ENCODE data around the gene SF1. TPM values are rescaled to one million over a fixed set of nuclear protein-coding genes. Genes with fewer than 3 reads are reported as not detected.

Gene SF1
- total and polyA plus RNA-seq, 9 of the 15 experiments (the other 6 are each of a cell fraction or from before 2014, with no cell fraction given), result 13.1 to 334 (median 111) TPM

DNA sequence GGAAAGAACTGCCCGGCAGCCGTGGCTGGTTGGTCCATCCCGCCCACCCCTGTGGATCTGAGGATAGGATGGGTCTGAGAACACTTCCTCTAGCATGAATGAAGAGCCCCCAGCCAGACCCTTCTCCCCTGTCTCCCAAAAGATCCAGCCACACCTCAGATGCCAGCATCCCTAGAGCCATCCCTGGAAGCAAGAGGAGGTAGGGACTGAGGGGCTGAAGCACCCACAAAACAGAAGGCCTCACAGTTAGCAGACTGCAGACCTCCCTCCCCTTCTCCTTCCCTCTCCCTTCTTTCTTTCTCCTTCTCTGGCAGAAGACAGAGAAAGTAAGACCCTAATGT, 57.0 kb downstream of the SF1 start:
- no peak overlapping the region for H3K9ac ChIP-seq (ENCODE audit: insufficient read depth in 1 of 2, low read depth in 2 of 2, low read length in 2 of 2)
- in situ Hi-C loops (cut with MboI), result no loop called here
- H3K4me1 ChIP-seq (replicated peaks in 1 of 2; ENCODE audit: control insufficient read depth in 2 of 2, insufficient read depth in 2 of 2, low read length in 2 of 2), result peaks cover 0 to 27% of the 10 kb centered on the region in 2 experiments; a peak in 3 of 5 replicates
- no peak for DNase-seq (ENCODE audit: extremely low read depth in 1 of 4, low spot score in 3 of 4)
- intact Hi-C loops (cut with micrococcal nuclease), result loop anchor here (10.0 kb wide), 1 partner anchor 67 kb away; no protein-coding TSS in a partner anchor
- H3K36me3 ChIP-seq (ENCODE audit: control insufficient read depth, insufficient read depth, low read length), result no peaks in the 10 kb centered on the region
- ChIA-PET POLR2A (interaction anchor here (1.0 kb wide), 1 partner anchor 8 kb away, joined by 3 read pairs; no protein-coding TSS in a partner anchor), CTCF (ENCODE audit: low intra/inter-chr PET ratio) (no interaction called here)
- no peak overlapping the region for H3K4me3 ChIP-seq
- H3K27me3 ChIP-seq (ENCODE audit: control insufficient read depth in 2 of 2, insufficient read depth in 2 of 2, low read length in 2 of 2), result peaks cover 17 to 43% of the 10 kb centered on the region in 2 experiments
- no peak overlapping the region for H3K4me2 ChIP-seq (ENCODE audit: insufficient read depth, low read length)
- TF ChIP-seq PRPF4 (IDR thresholded peaks at IDR 0.05; ENCODE audit: insufficient read depth, low read depth, low read length, poor library complexity, severe bottlenecking), result no peak
- TF ChIP-seq, protein P1, sequence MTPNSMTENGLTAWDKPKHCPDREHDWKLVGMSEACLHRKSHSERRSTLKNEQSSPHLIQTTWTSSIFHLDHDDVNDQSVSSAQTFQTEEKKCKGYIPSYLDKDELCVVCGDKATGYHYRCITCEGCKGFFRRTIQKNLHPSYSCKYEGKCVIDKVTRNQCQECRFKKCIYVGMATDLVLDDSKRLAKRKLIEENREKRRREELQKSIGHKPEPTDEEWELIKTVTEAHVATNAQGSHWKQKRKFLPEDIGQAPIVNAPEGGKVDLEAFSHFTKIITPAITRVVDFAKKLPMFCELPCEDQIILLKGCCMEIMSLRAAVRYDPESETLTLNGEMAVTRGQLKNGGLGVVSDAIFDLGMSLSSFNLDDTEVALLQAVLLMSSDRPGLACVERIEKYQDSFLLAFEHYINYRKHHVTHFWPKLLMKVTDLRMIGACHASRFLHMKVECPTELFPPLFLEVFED (CRISPR knock-in tag; conservative IDR thresholded peaks at IDR 0.05), result no peak
- no peak for TF ChIP-seq ZNF324 (CRISPR knock-in tag; IDR thresholded peaks at IDR 0.05)
- TF ChIP-seq SP1 (CRISPR knock-in tag; IDR thresholded peaks at IDR 0.05), result no peak
- no peak for TF ChIP-seq ZNF316 (IDR thresholded peaks at IDR 0.05)
- TF ChIP-seq DIDO1 (tag; IDR thresholded peaks at IDR 0.05; ENCODE audit: low read depth), result no peak
- no peak for TF ChIP-seq GABPB1 (CRISPR knock-in tag; IDR thresholded peaks at IDR 0.05)
- H3K27ac ChIP-seq (ENCODE audit: extremely low read depth, low read depth, low read length), result no peak overlapping the region
- H4K20me1 ChIP-seq (replicated peaks; ENCODE audit: control insufficient read depth, insufficient read depth, low read length), result peaks cover 22% of the 10 kb centered on the region
- 0% methylated on average over 3 of the region's 3 CpGs for WGBS (ENCODE audit: insufficient coverage, low coverage, missing lambda C conversion rate)
- no TSS peak for BruUV-seq (replicated peaks)
- H3K9me1 ChIP-seq (ENCODE audit: control insufficient read depth, insufficient read depth, low read length), result no peaks in the 10 kb centered on the region
- no peak overlapping the region for H2AFZ ChIP-seq (ENCODE audit: low read depth, low read length)
- no peaks in the 10 kb centered on the region for H3K79me2 ChIP-seq (ENCODE audit: control insufficient read depth, insufficient read depth, low read length)
- ATAC-seq, result no peak
- no peaks in the 10 kb centered on the region for H3K9me3 ChIP-seq (replicated peaks; ENCODE audit: control insufficient read depth, insufficient read depth, low read depth, low read length)
- no peak for FAIRE-seq

Measured in K562 (cell line).